Tibial nerve (tissue), 4 donors: ENCODE data around the gene MAGI3.

Experiments used
- CTCF ChIP-seq, 5 experiments: fragments of 200-600 bp in 3 of 5; fragments of 450-650 bp in 2 of 5; sonication (generic) in 3 of 5; IDR thresholded peaks; one replicate each; pipeline ENCODE4 v1.5.1; 2016 to 2019; ENCODE audit warnings: antibody characterized with exemption in 5 of 5, mild to moderate bottlenecking in 3 of 5, moderate library complexity in 2 of 5
- EP300 ChIP-seq, 2 donors: sonication (generic); formaldehyde crosslinking; IDR thresholded peaks; one replicate each; pipeline ENCODE4 v1.6.1; 2017; ENCODE audit warnings: antibody characterized with exemption in 2 of 2, mild to moderate bottlenecking in 1 of 2
- POLR2A ChIP-seq, 2 donors: fragments of 450-650 bp; IDR thresholded peaks; one replicate each; pipeline ENCODE4 v1.6.1; 2017; ENCODE audit warnings: antibody characterized with exemption in 2 of 2, mild to moderate bottlenecking in 2 of 2, moderate library complexity in 2 of 2

GRCh38 chr1:113605146-113605545 is 214.8 kb downstream of the MAGI3 start:
- no peak for TF ChIP-seq CTCF (IDR thresholded peaks at IDR 0.05)
- TF ChIP-seq POLR2A (IDR thresholded peaks at IDR 0.05) = no peak
- TF ChIP-seq EP300 (IDR thresholded peaks at IDR 0.05) = no peak
